HG03095 (cell line): Measurements from ENCODE around the gene ZNF268.

Experiments
- ATAC-seq: cut with Tn5 transposase; IDR thresholded peaks from one replicate; pipeline ENCODE4 v1.9.1; 2021; ENCODE audit warnings: moderate library complexity; ENCODE audit not compliant: unreplicated experiment

The ZNF268 gene

GRCh38 chr12:133181238-133181959, at the start of gene ZNF268:
ZNF268 (plus strand) TSS chr12:133181495; CDS start chr12:133181998, 503 bp downstream.
- peak; percentile 86 for ATAC-seq

DNA sequence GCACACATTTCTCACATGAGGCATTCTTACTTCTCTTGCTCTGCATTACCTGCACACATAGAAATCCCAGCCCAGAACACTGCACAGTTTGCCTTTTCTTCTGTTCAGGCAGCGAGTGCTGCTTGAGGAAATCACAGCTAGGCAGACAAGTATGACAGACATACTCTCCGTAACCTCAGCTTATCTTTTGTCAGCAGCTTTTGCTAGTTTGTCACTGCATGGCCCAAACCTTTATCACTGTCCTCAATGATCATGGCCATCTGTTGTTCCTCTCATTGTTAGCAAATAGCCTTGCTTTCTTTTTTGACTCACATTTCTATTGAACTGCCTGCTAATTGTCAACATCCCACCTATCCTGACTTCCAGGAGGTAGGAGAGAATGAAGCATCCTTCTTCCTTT, 45.5 kb upstream of the ZNF268 start:
- ATAC-seq: no peak

GRCh38 chr12:133145981-133146380, 35.3 kb upstream of the ZNF268 start:
- no peak for ATAC-seq

DNA sequence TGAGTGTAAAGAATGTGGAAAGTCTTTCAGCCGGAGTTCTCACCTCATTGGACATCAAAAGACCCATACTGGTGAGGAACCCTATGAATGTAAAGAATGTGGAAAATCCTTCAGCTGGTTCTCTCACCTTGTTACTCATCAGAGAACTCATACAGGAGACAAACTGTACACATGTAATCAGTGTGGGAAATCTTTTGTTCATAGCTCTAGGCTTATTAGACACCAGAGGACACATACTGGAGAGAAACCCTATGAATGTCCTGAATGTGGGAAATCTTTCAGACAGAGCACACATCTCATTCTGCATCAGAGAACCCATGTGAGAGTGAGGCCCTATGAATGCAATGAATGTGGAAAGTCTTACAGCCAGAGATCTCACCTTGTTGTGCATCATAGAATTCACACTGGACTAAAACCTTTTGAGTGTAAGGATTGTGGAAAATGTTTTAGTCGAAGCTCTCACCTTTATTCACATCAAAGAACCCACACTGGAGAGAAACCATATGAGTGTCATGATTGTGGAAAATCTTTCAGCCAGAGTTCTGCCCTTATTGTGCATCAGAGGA, 25.1 kb upstream of the ZNF268 start:
- no peak for ATAC-seq

- no peak for ATAC-seq
Measured at GRCh38 chr12:133165776-133166175, 15.5 kb upstream of the ZNF268 start.

GRCh38 chr12:133172491-133172890, 8.8 kb upstream of the ZNF268 start:
- no peak for ATAC-seq

DNA sequence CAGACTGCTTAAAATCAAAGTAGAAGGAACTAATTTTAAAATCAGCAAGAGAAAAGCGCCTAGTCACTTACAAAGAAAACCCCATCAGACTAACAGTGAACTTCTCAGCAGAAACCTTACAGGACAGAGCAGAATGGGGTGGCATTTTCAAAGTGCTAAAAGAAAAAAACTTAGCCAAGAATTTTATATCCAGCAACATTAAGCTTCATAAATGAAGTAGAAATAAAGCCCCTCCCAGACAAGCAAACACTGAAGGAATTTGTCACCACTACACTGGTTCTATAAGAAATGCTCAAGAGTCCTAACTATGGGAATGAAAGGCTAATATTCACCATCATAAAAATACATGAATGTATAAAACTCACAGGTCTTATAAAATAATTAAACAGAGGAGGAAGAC, 6.4 kb upstream of the ZNF268 start:
- no peak for ATAC-seq

DNA sequence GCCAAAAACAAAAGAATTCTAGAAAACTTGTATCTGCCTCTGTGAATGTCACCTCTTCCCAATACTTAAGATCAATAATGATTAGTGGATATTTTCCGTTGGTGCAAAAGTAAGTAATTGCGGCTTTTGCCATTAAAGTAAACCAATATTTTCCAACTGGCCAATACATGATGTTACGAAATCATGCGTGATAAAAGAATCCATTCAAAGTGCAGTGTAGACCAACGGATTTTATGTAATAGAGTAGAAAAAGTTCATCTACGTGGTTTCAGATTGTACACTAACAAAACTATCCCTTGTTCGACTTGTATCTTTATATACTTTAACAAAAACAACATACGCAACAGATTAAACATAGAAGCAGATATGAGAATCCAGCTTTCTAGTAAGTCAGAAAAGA, 626 bp upstream of the ZNF268 start:
- ATAC-seq: no peak

- no peak for ATAC-seq
Measured at GRCh38 chr12:133190176-133190575, 8.9 kb downstream of the ZNF268 start.

- no peak for ATAC-seq
Measured at GRCh38 chr12:133192847-133193246, 11.6 kb downstream of the ZNF268 start.

DNA sequence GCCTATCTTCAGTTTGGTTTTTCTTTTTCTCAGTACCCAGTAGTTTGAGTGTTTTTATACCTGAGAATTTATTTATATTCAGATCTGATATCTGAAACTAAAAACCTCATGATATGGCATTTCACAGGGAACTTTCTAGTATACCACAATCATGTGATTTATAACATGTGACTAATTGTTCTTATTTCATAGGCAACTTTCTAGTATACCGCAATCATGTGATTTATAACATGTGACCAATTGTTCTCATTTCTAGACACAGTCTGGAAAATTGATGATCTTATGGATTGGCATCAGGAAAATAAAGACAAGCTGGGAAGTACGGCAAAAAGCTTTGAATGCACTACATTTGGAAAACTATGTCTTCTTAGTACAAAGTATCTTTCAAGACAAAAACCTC, 20.6 kb downstream of the ZNF268 start:
- ATAC-seq: no peak

DNA sequence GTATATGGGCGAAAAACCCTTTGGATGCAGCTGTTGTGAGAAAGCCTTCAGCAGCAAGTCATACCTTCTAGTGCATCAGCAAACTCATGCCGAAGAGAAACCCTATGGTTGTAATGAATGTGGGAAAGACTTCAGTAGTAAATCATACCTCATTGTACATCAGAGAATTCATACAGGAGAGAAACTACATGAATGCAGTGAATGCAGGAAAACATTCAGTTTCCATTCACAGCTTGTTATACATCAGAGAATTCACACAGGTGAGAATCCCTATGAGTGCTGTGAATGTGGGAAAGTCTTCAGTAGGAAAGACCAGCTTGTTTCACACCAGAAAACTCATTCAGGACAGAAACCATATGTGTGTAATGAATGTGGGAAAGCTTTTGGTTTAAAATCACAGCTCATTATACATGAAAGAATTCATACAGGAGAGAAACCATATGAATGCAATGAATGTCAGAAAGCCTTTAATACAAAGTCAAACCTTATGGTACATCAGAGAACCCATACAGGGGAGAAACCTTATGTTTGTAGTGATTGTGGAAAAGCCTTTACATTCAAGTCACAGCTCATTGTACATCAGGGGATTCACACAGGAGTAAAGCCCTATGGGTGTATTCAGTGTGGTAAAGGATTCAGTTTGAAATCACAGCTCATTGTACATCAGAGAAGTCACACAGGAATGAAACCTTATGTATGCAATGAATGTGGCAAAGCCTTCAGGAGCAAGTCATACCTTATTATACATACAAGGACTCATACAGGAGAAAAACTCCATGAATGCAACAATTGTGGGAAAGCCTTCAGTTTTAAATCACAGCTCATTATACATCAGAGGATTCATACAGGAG, 21.4 kb downstream of the ZNF268 start:
- no peak for ATAC-seq

GRCh38 chr12:133203344-133204263, 22.3 kb downstream of the ZNF268 start:
- no peak for ATAC-seq

DNA sequence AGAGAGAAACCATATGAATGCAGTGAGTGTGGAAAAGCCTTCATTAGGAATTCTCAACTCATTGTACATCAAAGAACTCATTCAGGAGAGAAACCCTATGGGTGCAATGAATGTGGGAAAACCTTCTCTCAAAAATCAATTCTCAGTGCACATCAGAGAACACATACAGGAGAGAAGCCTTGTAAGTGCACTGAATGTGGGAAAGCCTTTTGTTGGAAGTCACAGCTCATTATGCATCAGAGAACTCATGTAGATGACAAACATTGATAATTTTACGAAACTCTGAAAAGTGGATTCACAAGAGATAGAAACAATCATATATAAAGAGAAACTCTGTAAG, 22.9 kb downstream of the ZNF268 start:
- no peak for ATAC-seq

DNA sequence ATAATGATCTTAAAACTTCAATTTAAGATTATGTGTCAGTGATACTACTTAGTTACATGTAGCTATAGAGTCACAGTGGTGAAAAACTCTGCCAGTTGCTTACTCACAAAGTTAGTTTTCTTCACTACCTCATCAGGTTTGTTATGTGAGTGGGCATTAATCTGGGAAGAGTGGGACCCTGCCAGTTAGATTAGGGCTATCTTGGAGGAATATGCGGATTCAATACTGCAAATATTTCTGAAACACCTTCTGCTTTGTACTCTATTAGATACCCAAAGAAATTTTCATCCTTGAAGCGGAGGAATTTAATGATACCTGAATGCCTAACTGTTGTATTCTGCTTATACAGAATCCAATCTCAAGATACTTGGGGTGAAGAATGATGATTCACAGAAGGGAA, 25.1 kb downstream of the ZNF268 start:
- no peak for ATAC-seq

DNA sequence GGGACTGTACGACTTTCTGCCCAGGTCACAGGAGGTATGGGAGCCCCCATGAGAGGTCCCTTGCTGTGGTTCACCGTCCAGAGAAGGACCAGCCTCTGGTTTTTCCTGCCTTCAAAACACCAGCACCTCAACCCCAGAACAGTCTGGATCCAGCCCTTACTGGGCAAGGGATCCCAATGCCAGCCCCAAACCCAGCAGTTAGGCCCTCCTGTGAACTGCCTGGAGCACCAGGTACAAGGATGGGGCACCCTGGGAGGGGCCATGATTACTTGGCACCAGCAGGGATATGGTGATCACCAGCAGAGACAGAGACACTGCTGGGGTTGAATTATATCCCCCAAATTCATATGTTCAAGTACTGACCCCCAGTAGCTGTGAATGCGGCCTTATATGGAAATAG, 34.4 kb downstream of the ZNF268 start:
- no peak for ATAC-seq

DNA sequence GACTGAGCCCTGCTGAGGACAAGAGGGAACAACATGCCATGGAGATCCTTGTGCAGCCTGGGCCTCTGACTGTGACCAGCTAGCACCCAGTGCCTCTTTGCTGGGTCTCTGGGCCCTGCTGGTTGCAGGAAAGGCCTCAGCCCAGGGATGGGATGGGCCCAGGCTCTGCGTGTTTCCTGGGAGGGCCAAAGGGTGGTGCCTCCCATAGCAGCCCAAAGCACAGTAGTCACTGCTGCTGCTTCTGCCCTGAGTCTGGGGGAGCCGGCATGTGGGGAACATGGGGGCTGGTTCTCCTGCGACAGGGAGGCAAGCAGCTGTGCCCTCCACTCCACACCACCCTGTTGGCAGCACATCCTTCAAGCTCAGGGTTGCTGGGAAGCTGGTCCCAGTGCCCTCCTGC, 35.9 kb downstream of the ZNF268 start:
- no peak for ATAC-seq

- no peak for ATAC-seq
Measured at GRCh38 chr12:133220521-133220920, 39.2 kb downstream of the ZNF268 start.

GRCh38 chr12:133221241-133221640, 39.9 kb downstream of the ZNF268 start:
- ATAC-seq: no peak

GRCh38 chr12:133222211-133222610, 40.9 kb downstream of the ZNF268 start:
- no peak for ATAC-seq

DNA sequence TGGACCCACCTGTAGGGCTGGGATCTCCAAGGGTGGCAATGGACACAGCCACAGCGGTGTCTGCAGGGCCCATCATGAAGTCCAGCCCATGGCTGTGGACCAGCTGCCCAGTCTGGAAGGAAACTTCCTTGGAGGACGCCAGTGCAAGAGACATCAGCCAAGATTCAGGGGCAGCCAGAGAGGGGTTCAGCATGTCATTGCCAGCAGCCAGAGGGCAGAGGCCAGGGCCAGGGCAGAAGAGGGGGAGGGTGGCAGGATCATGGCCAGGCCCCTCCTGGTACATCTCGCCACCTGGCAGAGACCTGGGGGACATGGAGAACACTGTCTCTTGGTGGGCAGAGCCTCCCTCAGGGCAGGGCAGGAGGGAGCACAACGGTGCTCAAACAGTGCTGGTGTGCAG, 44.2 kb downstream of the ZNF268 start:
- ATAC-seq: no peak
